SU-DHL-6 (cell line): Measurements from ENCODE around the gene SLC39A6.

ENCODE experiments used
- H2AFZ ChIP-seq: fragments of 200-600 bp; sonication (generic); 2 replicates; pipeline ENCODE4 v1.6.1; 2014; ENCODE audit warnings: low read depth, mild to moderate bottlenecking, moderate library complexity, mixed read lengths, antibody characterized with exemption, low read length; ENCODE audit not compliant: severe bottlenecking
- H3F3A ChIP-seq: fragments of 200-600 bp; shearing (Covaris generic); 2 replicates; pipeline ENCODE4 v1.6.0; 2016; ENCODE audit warnings: antibody characterized with exemption, mild to moderate bottlenecking; ENCODE audit not compliant: insufficient read depth
- H3K27ac ChIP-seq: fragments of 200-600 bp; sonication (generic); 2 replicates; pipeline ENCODE4 v1.5.1; 2016; ENCODE audit warnings: low read depth, mild to moderate bottlenecking, low read length, moderate library complexity, mixed read lengths
- H3K27me3 ChIP-seq: fragments of 200-600 bp; sonication (generic), shearing (Covaris generic); 2 replicates; pipeline ENCODE4 v1.6.0; 2014; ENCODE audit warnings: mild to moderate bottlenecking, low read length
- H3K36me3 ChIP-seq: fragments of 200-600 bp; sonication (generic); 2 replicates; pipeline ENCODE4 v1.6.1; 2014; ENCODE audit warnings: mild to moderate bottlenecking, low read length, mixed read lengths
- H3K4me2 ChIP-seq: fragments of 300-600, 200-600 bp; shearing (Covaris generic), sonication (generic); 2 replicates; pipeline ENCODE4 v1.6.0; 2014; ENCODE audit warnings: low read length, low read depth, mild to moderate bottlenecking; ENCODE audit not compliant: poor library complexity, severe bottlenecking
- H3K4me3 ChIP-seq: fragments of 200-600 bp; sonication (generic); 2 replicates; pipeline ENCODE4 v1.5.1; 2014; ENCODE audit warnings: antibody characterized with exemption, low read length, mild to moderate bottlenecking, mixed read lengths; ENCODE audit not compliant: insufficient read depth, poor library complexity, severe bottlenecking
- H3K79me2 ChIP-seq: fragments of 200-600 bp; sonication (generic); 2 replicates; pipeline ENCODE4 v1.6.1; 2014; ENCODE audit warnings: mild to moderate bottlenecking, low read length, moderate library complexity; ENCODE audit not compliant: insufficient read depth
- H3K9ac ChIP-seq: fragments of 200-600 bp; sonication (generic); 2 replicates; pipeline ENCODE4 v1.7.0; 2014; ENCODE audit warnings: mild to moderate bottlenecking, low read length
- H3K9me2 ChIP-seq: fragments of 200-600 bp; sonication (generic); replicated peaks from 2 replicates; pipeline ENCODE4 v1.6.1; 2014; ENCODE audit warnings: low read length; ENCODE audit not compliant: insufficient read depth
- H3K9me3 ChIP-seq: fragments of 200-600 bp; sonication (generic); 2 replicates; pipeline ENCODE4 v1.6.1; 2014; ENCODE audit warnings: low read length, mixed read lengths; ENCODE audit not compliant: insufficient read depth
- H4K20me1 ChIP-seq: fragments of 200-600 bp; sonication (generic); 2 replicates; pipeline ENCODE4 v1.6.1; 2014; ENCODE audit warnings: low read depth, mild to moderate bottlenecking, antibody characterized with exemption, low read length, moderate library complexity, mixed read lengths
- EZH2phosphoT487 ChIP-seq: fragments of 200-600 bp; sonication (generic), shearing (Covaris generic); conservative IDR thresholded peaks from 2 replicates; pipeline ENCODE4 v1.6.1; 2018; ENCODE audit warnings: mild to moderate bottlenecking, antibody characterized with exemption, low read length, moderate library complexity, mixed read lengths
- TF ChIP-seq, protein P1 (sequence below): fragments of 200-600 bp; sonication (generic); IDR thresholded peaks from one replicate; pipeline ENCODE4 v1.5.1; 2017; ENCODE audit warnings: antibody characterized with exemption, mild to moderate bottlenecking, low read length, moderate library complexity; ENCODE audit not compliant: insufficient read depth, poor library complexity, severe bottlenecking

Gene SLC39A6

DNA sequence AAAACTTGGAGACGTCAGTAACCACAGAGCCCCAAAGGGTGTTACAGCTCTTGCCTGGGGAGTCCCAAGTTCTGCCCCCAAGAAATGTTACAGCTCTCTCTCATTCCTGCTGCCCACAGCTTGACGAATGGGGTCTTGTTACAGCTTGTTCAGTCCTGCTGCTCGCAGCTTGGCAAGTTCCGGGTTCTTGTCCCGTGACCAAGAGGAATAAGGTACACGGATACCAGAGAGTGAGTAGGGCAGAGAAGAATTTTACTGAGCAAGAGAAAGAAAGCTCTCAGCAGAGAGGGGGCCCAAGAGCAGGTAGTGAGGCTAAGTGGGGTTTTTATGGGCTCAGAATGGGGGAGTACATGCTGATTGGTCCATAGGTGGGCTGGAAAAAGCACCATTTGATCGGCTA, 27.2 kb downstream of the SLC39A6 start:
- no peak overlapping the region for H2AFZ ChIP-seq

DNA sequence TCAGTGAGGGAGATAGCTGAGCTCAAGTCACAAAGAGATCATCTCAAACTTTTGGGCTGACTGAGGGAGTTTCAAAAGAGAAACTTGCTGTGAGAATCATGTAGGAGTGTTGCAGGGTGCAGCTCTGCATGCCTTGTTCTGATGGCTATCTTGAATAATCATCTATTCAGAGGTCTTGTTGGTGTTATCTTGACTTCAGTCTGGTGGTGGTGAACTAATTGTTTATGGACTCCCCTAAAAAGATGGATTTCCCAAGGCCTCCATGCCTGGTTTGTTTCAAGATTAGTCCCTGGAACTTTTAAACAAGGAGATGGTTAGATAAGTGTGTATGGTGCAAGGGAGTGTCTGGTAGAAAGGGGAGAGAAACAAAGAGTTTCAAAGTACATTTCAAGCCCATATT, 29.8 kb downstream of the SLC39A6 start:
- Histone ChIP-seq H3K9ac (no peak overlapping the region), H3K36me3 (peaks cover 5% of the 10 kb centered on the region; the same call in 1 of the 2 replicates), H3K79me2 (no peaks in the 10 kb centered on the region), H3K9me3 (peaks cover 23% of the 10 kb centered on the region), H2AFZ (no peak overlapping the region), H4K20me1 (no peaks in the 10 kb centered on the region), H3K4me3 (no peak overlapping the region), H3F3A (no peaks in the 10 kb centered on the region), H3K9me2 (no peaks in the 10 kb centered on the region), H3K4me2 (no peak overlapping the region), H3K27me3 (no peaks in the 10 kb centered on the region), H3K27ac (no peak overlapping the region)
- TF ChIP-seq, protein P1, sequence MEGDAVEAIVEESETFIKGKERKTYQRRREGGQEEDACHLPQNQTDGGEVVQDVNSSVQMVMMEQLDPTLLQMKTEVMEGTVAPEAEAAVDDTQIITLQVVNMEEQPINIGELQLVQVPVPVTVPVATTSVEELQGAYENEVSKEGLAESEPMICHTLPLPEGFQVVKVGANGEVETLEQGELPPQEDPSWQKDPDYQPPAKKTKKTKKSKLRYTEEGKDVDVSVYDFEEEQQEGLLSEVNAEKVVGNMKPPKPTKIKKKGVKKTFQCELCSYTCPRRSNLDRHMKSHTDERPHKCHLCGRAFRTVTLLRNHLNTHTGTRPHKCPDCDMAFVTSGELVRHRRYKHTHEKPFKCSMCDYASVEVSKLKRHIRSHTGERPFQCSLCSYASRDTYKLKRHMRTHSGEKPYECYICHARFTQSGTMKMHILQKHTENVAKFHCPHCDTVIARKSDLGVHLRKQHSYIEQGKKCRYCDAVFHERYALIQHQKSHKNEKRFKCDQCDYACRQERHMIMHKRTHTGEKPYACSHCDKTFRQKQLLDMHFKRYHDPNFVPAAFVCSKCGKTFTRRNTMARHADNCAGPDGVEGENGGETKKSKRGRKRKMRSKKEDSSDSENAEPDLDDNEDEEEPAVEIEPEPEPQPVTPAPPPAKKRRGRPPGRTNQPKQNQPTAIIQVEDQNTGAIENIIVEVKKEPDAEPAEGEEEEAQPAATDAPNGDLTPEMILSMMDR = no peak
- TF ChIP-seq EZH2phosphoT487 = no peak

More for the DNA sequence above, 27.2 kb downstream of the SLC39A6 start:
- Histone ChIP-seq H3K27ac (no peak overlapping the region), H3K9me3 (peaks cover 23% of the 10 kb centered on the region), H3K27me3 (no peaks in the 10 kb centered on the region), H3K4me3 (no peak overlapping the region), H3K36me3 (peaks cover 5% of the 10 kb centered on the region; the same call in 1 of the 2 replicates), H3K79me2 (no peaks in the 10 kb centered on the region), H3K9me2 (no peaks in the 10 kb centered on the region), H3F3A (no peaks in the 10 kb centered on the region), H3K4me2 (no peak overlapping the region), H3K9ac (no peak overlapping the region), H4K20me1 (no peaks in the 10 kb centered on the region)
- no peak for TF ChIP-seq EZH2phosphoT487
- TF ChIP-seq, protein P1 = no peak

DNA sequence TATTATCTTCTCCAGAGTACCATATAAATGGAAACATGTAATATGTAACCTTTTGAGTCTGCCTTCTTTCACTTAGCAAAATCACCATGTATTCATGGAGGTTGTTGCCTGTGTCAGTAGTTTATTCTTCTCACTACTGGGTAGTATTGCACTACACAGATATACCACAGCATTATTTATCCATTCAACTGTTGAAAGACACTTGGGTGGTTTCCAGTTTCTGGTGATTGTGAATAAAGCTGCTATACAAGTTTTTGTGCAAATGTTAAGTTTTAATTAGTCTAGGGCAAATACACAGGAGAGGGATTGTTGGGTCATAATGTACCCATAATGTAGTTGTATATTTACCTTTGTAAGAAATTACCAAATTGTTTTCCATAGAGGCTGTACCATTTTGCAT, 32.2 kb downstream of the SLC39A6 start:
- no peak overlapping the region for H3K27ac ChIP-seq
- no peak for TF ChIP-seq EZH2phosphoT487
- TF ChIP-seq, protein P1 = no peak
- no peak overlapping the region for H3K4me2 ChIP-seq
- H2AFZ ChIP-seq = no peak overlapping the region
- no peaks in the 10 kb centered on the region for H3K27me3 ChIP-seq
- H3K79me2 ChIP-seq = no peaks in the 10 kb centered on the region
- no peaks in the 10 kb centered on the region for H3K36me3 ChIP-seq
- H3K4me3 ChIP-seq = no peak overlapping the region
- H4K20me1 ChIP-seq = no peaks in the 10 kb centered on the region
- H3K9me3 ChIP-seq = peaks cover 8% of the 10 kb centered on the region
- H3F3A ChIP-seq = no peaks in the 10 kb centered on the region
- H3K9me2 ChIP-seq = no peaks in the 10 kb centered on the region
- no peak overlapping the region for H3K9ac ChIP-seq
